H9 (cell line): ENCODE data around the gene SLC26A5. TPM values are rescaled to one million over a fixed set of nuclear protein-coding genes. Genes with fewer than 3 reads are reported as not detected.

Source experiments
- DNase-seq: peaks from one replicate; pipeline ENCODE4 v3.0.0-alpha.2; 2017
- H2AFZ ChIP-seq: one replicate; pipeline ENCODE4 v1.6.1; 2013; ENCODE audit warnings: mild to moderate bottlenecking, low read length, control low read depth, moderate library complexity
- H2AK5ac ChIP-seq: 2 replicates; pipeline ENCODE4 v1.6.1; 2013; ENCODE audit warnings: low read length, control low read depth, mixed read lengths; ENCODE audit not compliant: insufficient read length
- H2BK120ac ChIP-seq: one replicate; pipeline ENCODE4 v1.6.1; 2013; ENCODE audit warnings: low read depth, mild to moderate bottlenecking, low read length, control low read depth, inconsistent platforms; ENCODE audit not compliant: poor library complexity, severe bottlenecking
- H2BK12ac ChIP-seq: 2 replicates; pipeline ENCODE4 v1.6.1; 2013; ENCODE audit warnings: low read length, control low read depth, mixed read lengths, low read depth; ENCODE audit not compliant: insufficient read length
- H2BK15ac ChIP-seq: 2 replicates; pipeline ENCODE4 v1.6.1; 2013; ENCODE audit warnings: low read depth, low read length, control low read depth
- H2BK20ac ChIP-seq: one replicate; pipeline ENCODE4 v1.6.1; 2013; ENCODE audit warnings: low read depth, mild to moderate bottlenecking, low read length, control low read depth, inconsistent platforms; ENCODE audit not compliant: poor library complexity, severe bottlenecking
- H2BK5ac ChIP-seq: 2 replicates; pipeline ENCODE4 v1.6.1; 2013; ENCODE audit warnings: low read length, control low read depth, mixed read lengths; ENCODE audit not compliant: insufficient read length
- H3K14ac ChIP-seq: 2 replicates; pipeline ENCODE4 v1.6.1; 2013; ENCODE audit warnings: low read length, control low read depth; ENCODE audit not compliant: insufficient read depth
- H3K18ac ChIP-seq: 2 replicates; pipeline ENCODE4 v1.6.1; 2013; ENCODE audit warnings: low read depth, mild to moderate bottlenecking, mixed read lengths, low read length, control low read depth; ENCODE audit not compliant: insufficient read length
- H3K23ac ChIP-seq: 2 replicates; pipeline ENCODE4 v1.6.1; 2013; ENCODE audit warnings: low read length, control low read depth, mixed read lengths, low read depth; ENCODE audit not compliant: insufficient read length
- H3K23me2 ChIP-seq: 2 replicates; pipeline ENCODE4 v1.6.1; 2013; ENCODE audit warnings: low read depth, mild to moderate bottlenecking, mixed read lengths, low read length, control low read depth; ENCODE audit not compliant: insufficient read length, poor library complexity, severe bottlenecking
- H3K27ac ChIP-seq: 2 replicates; pipeline ENCODE4 v1.5.1; 2013; ENCODE audit warnings: low read length, control low read depth, mixed read lengths, low read depth; ENCODE audit not compliant: insufficient read length
- H3K27me3 ChIP-seq: 2 replicates; pipeline ENCODE4 v1.6.1; 2013; ENCODE audit warnings: low read length, control low read depth, inconsistent platforms; ENCODE audit not compliant: insufficient read depth
- H3K4ac ChIP-seq: 2 replicates; pipeline ENCODE4 v1.6.1; 2013; ENCODE audit warnings: low read depth, mild to moderate bottlenecking, control low read depth, inconsistent platforms, low read length, moderate library complexity
- H3K4me1 ChIP-seq: 2 replicates; pipeline ENCODE4 v1.6.1; 2013; ENCODE audit warnings: low read length, control low read depth, inconsistent platforms; ENCODE audit not compliant: insufficient read depth
- H3K4me2 ChIP-seq: 2 replicates; pipeline ENCODE4 v1.6.1; 2013; ENCODE audit warnings: low read length, control low read depth, mixed read lengths; ENCODE audit not compliant: insufficient read length, insufficient read depth
- H3K56ac ChIP-seq: 2 replicates; pipeline ENCODE4 v1.6.1; 2013; ENCODE audit warnings: low read depth, mild to moderate bottlenecking, mixed read lengths, low read length, control low read depth; ENCODE audit not compliant: insufficient read length
- H3K79me1 ChIP-seq: 2 replicates; pipeline ENCODE4 v1.6.1; 2013; ENCODE audit warnings: low read depth, mild to moderate bottlenecking, moderate library complexity, low read length, control low read depth, inconsistent platforms; ENCODE audit not compliant: insufficient read depth, poor library complexity, severe bottlenecking
- H3K79me2 ChIP-seq: 2 replicates; pipeline ENCODE4 v1.6.1; 2013; ENCODE audit warnings: low read length, control low read depth, inconsistent platforms; ENCODE audit not compliant: insufficient read depth
- H3K9ac ChIP-seq: 2 replicates; pipeline ENCODE4 v1.6.1; 2013; ENCODE audit warnings: low read length, control low read depth, mixed read lengths; ENCODE audit not compliant: insufficient read length; ENCODE audit errors: extremely low read depth
- H3K9me3 ChIP-seq: one replicate; pipeline ENCODE4 v1.6.1; 2013; ENCODE audit warnings: low read depth, low read length, inconsistent platforms; ENCODE audit not compliant: control insufficient read depth
- H3T11ph ChIP-seq: one replicate; pipeline ENCODE4 v1.6.1; 2013; ENCODE audit warnings: mild to moderate bottlenecking, low read length, control low read depth, inconsistent platforms
- H4K20me1 ChIP-seq: one replicate; pipeline ENCODE4 v1.6.1; 2013; ENCODE audit not compliant: control insufficient read depth, insufficient read length, insufficient read depth
- H4K5ac ChIP-seq: 2 replicates; pipeline ENCODE4 v1.6.1; 2013; ENCODE audit warnings: low read depth, mild to moderate bottlenecking, mixed read lengths, low read length, control low read depth; ENCODE audit not compliant: insufficient read length
- H4K8ac ChIP-seq: replicated peaks from 2 replicates; pipeline ENCODE4 v1.6.1; 2013; ENCODE audit warnings: low read length, control low read depth, mixed read lengths, low read depth; ENCODE audit not compliant: insufficient read length
- H4K91ac ChIP-seq: 2 replicates; pipeline ENCODE4 v1.6.1; 2013; ENCODE audit warnings: low read depth, mild to moderate bottlenecking, moderate library complexity, mixed read lengths, low read length, control low read depth; ENCODE audit not compliant: insufficient read length
- H3K27ac Mint-ChIP-seq, 3 experiments: 2 replicates in 2 of 3; 3 replicates in 1 of 3; pipeline ENCODE4 v1.8.0; 2020 to 2021; ENCODE audit warnings: mixed read lengths in 3 of 3, mild to moderate bottlenecking in 1 of 3, moderate library complexity in 1 of 3
- H3K27me3 Mint-ChIP-seq: 2 replicates; pipeline ENCODE4 v1.8.0; 2021; ENCODE audit warnings: low read depth, mild to moderate bottlenecking, moderate library complexity, mixed read lengths
- H3K36me3 Mint-ChIP-seq, 3 experiments: 2 replicates in 2 of 3; 3 replicates in 1 of 3; pipeline ENCODE4 v1.8.0; 2020 to 2021; ENCODE audit warnings: low read depth in 3 of 3, mixed read lengths in 3 of 3; ENCODE audit not compliant: insufficient read depth in 1 of 3
- H3K4me1 Mint-ChIP-seq, 2 experiments: 2 replicates each; pipeline ENCODE4 v1.8.0; 2020; ENCODE audit warnings: mixed read lengths in 2 of 2
- H3K4me3 Mint-ChIP-seq, 2 experiments: 2 replicates in 1 of 2; 3 replicates in 1 of 2; pipeline ENCODE4 v1.8.0; 2020 to 2021; ENCODE audit warnings: mild to moderate bottlenecking in 2 of 2, mixed read lengths in 2 of 2, moderate library complexity in 1 of 2
- H3K9me3 Mint-ChIP-seq, 2 experiments: 2 replicates in 1 of 2; 3 replicates in 1 of 2; pipeline ENCODE4 v1.8.0; 2020; ENCODE audit warnings: mild to moderate bottlenecking in 2 of 2, mixed read lengths in 2 of 2, moderate library complexity in 1 of 2
- CTCF ChIP-seq: fragments of 200-600 bp; sonication (generic); conservative IDR thresholded peaks from 3 replicates; pipeline ENCODE4 v1.8.0; 2021; ENCODE audit warnings: antibody characterized with exemption, mild to moderate bottlenecking
- WGBS: extraction: QIAGEN DNeasy Blood & Tissue Kit; methylation state at CpG from one replicate; pipeline ENCODE4 v1.1.7; 2013; ENCODE audit warnings: missing lambda C conversion rate, low lambda C conversion rate, mixed read lengths; ENCODE audit not compliant: insufficient read length; ENCODE audit errors: extremely low coverage; 5-methylcytosine and 5-hydroxymethylcytosine counted together
- total RNA-seq: library from RNA; stranded (reverse); gene quantifications from 2 replicates; pipeline ENCODE4 v1.2.1, GENCODE V29; 2021

The SLC26A5 gene
- total RNA-seq, 1 experiment from 2014 or later, result not detected

GRCh38 chr7:103391976-103392375, 54.0 kb downstream of the SLC26A5 start:
- H2AFZ ChIP-seq, result no peak overlapping the region
- H4K91ac ChIP-seq, result no peak overlapping the region
- no peak overlapping the region for H2BK120ac ChIP-seq
- no peak overlapping the region for H3K4me3 Mint-ChIP-seq
- H2BK20ac ChIP-seq, result no peak overlapping the region
- no peaks in the 10 kb centered on the region for H3K36me3 Mint-ChIP-seq
- no peaks in the 10 kb centered on the region for H3K4me1 ChIP-seq
- no peak overlapping the region for H4K5ac ChIP-seq
- no peak for DNase-seq
- no peak overlapping the region for H3K27ac Mint-ChIP-seq
- H3K79me2 ChIP-seq, result no peaks in the 10 kb centered on the region
- H2BK5ac ChIP-seq, result no peak overlapping the region
- no peak overlapping the region for H4K8ac ChIP-seq
- no peak overlapping the region for H3K56ac ChIP-seq
- WGBS, result no CpG with 5 or more reads among the region's 2 CpGs
- H3K9ac ChIP-seq, result no peak overlapping the region
- H3K9me3 Mint-ChIP-seq, result peaks cover 0 to 4% of the 10 kb centered on the region in 2 experiments; a peak in 1 of 5 replicates
- H2BK12ac ChIP-seq, result no peak overlapping the region
- no peak overlapping the region for H3K4ac ChIP-seq
- no peak overlapping the region for H3K23ac ChIP-seq
- TF ChIP-seq CTCF, result no peak
- peaks cover 2% of the 10 kb centered on the region; the same call in 1 of the 2 replicates for H3K27me3 Mint-ChIP-seq
- no peaks in the 10 kb centered on the region for H4K20me1 ChIP-seq
- H3K27me3 ChIP-seq, result no peaks in the 10 kb centered on the region
- H3K14ac ChIP-seq, result no peak overlapping the region
- H3K4me2 ChIP-seq, result no peak overlapping the region
- no peak overlapping the region for H3K18ac ChIP-seq
- H3K79me1 ChIP-seq, result no peaks in the 10 kb centered on the region
- H3K23me2 ChIP-seq, result no peaks in the 10 kb centered on the region
- no peak overlapping the region for H3K27ac ChIP-seq
- H3K4me1 Mint-ChIP-seq, result no peaks in the 10 kb centered on the region
- no peaks in the 10 kb centered on the region for H3K9me3 ChIP-seq
- no peak overlapping the region for H3T11ph ChIP-seq
- H2AK5ac ChIP-seq, result no peak overlapping the region
- H2BK15ac ChIP-seq, result no peak overlapping the region
